Panc1 (cell line): Measurements from ENCODE around the gene CD84. TPM values are rescaled to one million over a fixed set of nuclear protein-coding genes. Genes with fewer than 3 reads are reported as not detected.
"Not testable (repeated sequence)": the region's sequence is repeated elsewhere in the genome, so short reads cannot be mapped to it uniquely, and the experiment has no call there.

Experiments used
- ATAC-seq: fragments of 200-7000 bp; cut with Tn5 transposase; 2 replicates; pipeline ENCODE4 v1.9.1; 2020; ENCODE audit warnings: mild to moderate bottlenecking, moderate library complexity
- BruUV-seq: library from RNA; stranded (reverse); fragments of 400-500 nt; replicated peaks from 2 replicates; lab custom pipeline; 2021; lab: Mats Ljungman, UMichigan
- CTCF ChIA-PET: fragments of 300-600 bp; sonication (Branson Sonifier 250); formaldehyde crosslinking; loops from one replicate; lab custom pipeline; 2022; ENCODE audit warnings: antibody characterized with exemption; lab: Charles Lee
- POLR2A ChIA-PET: fragments of 300-600 bp; sonication (Branson Sonifier 250); formaldehyde crosslinking; loops from one replicate; lab custom pipeline; 2022; ENCODE audit warnings: antibody characterized with exemption; lab: Charles Lee
- DNase-seq: peaks from one replicate; pipeline ENCODE4 v3.0.0-alpha.2; 2010; ENCODE audit warnings: low read depth, low spot score
- H3K27ac ChIP-seq: 2 replicates; pipeline ENCODE4 v1.5.1; 2011; ENCODE audit warnings: mild to moderate bottlenecking, low read length, inconsistent platforms
- H3K27me3 ChIP-seq: fragments of 200-500 bp; sonication (Bioruptor generic); 2 replicates; pipeline ENCODE4 v1.6.0; 2014; ENCODE audit warnings: low read length, inconsistent platforms; ENCODE audit not compliant: control insufficient read depth, insufficient read depth
- H3K36me3 ChIP-seq: fragments of 200-500 bp; sonication (Bioruptor generic); 2 replicates; pipeline ENCODE4 v1.5.1; 2014; ENCODE audit warnings: inconsistent platforms, mild to moderate bottlenecking, low read length, moderate library complexity; ENCODE audit not compliant: control insufficient read depth, insufficient read depth
- H3K4me1 ChIP-seq: 2 replicates; pipeline ENCODE4 v1.5.1; 2011; ENCODE audit warnings: inconsistent platforms, mild to moderate bottlenecking, low read length, moderate library complexity; ENCODE audit not compliant: control insufficient read depth, insufficient read depth
- H3K4me3 ChIP-seq, 2 experiments: 2 replicates each; pipeline ENCODE4 v1.5.1; 2011 to 2012; ENCODE audit warnings: low read depth in 2 of 2, low read length in 2 of 2, mild to moderate bottlenecking in 2 of 2, inconsistent platforms in 1 of 2, moderate library complexity in 1 of 2
- H3K9me3 ChIP-seq: fragments of 200-500 bp; sonication (Bioruptor generic); 2 replicates; pipeline ENCODE4 v1.5.1; 2014; ENCODE audit warnings: low read depth, mild to moderate bottlenecking, inconsistent platforms, low read length, moderate library complexity; ENCODE audit not compliant: control insufficient read depth, insufficient read depth
- CTCF ChIP-seq: fragments of 450-650 bp; IDR thresholded peaks from 2 replicates; pipeline ENCODE4 v1.5.1; 2017; ENCODE audit warnings: mild to moderate bottlenecking
- POLR2AphosphoS5 ChIP-seq: IDR thresholded peaks from 2 replicates; pipeline ENCODE4 v1.6.1; 2012; ENCODE audit warnings: mild to moderate bottlenecking, low read depth, low read length, moderate library complexity
- SIN3A ChIP-seq: IDR thresholded peaks from 2 replicates; pipeline ENCODE4 v1.6.1; 2012; ENCODE audit warnings: low read depth, mild to moderate bottlenecking, low read length, moderate library complexity, borderline replicate concordance; ENCODE audit not compliant: insufficient read depth
- TCF7L2 ChIP-seq: IDR thresholded peaks from 2 replicates; pipeline ENCODE4 v1.6.1; 2011; ENCODE audit warnings: mild to moderate bottlenecking, low read depth, low read length, inconsistent platforms
- in situ Hi-C: cut with HindIII; loops from 2 replicates; pipeline ENCODE4 v1.10.0; 2016; ENCODE audit warnings: low sequenced_read_pairs, low pct_unique_long_range_greater_than_20kb
- intact Hi-C: fragments of 100-400 bp; cut with micrococcal nuclease; formaldehyde crosslinking; loops from one replicate; pipeline ENCODE4 v1.10.0; 2022; ENCODE audit not compliant: unreplicated experiment
- total RNA-seq: library from RNA; stranded (reverse); gene quantifications from one replicate; pipeline ENCODE4 v1.2.1, GENCODE V29; 2021; ENCODE audit not compliant: unreplicated experiment
- TF ChIP-seq, protein P1 (sequence below), 2 experiments: IDR thresholded peaks; 2 replicates each; pipeline ENCODE4 v1.6.1; 2011 to 2012; ENCODE audit warnings: low read depth in 2 of 2, control low read depth in 1 of 2, low read length in 1 of 2, mild to moderate bottlenecking in 1 of 2, moderate library complexity in 1 of 2; ENCODE audit not compliant: insufficient read depth in 1 of 2

The CD84 gene
- total RNA-seq, 1 experiment from 2014 or later: 0.26 TPM

DNA sequence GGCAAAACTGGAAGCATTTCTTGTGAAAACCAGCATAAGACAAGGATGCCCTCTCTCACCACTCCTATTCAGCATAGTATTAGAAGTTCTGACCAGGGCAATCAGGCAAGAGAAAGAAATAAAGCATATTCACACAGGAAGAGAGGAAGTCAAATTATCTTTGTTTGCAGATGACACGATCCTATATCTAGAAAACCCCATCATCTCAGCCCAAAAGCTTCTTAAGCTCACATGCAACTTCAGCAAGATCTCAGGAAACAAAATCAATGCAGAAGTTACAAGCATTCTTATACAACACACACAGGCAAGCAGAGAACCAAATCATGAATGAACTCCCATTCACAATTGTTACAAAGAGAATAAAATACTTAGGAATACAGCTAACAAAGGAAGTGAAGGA is 63.4 kb downstream of the CD84 start:
- H3K4me3 ChIP-seq, H3K36me3 ChIP-seq, H3K27me3 ChIP-seq, H3K27ac ChIP-seq, intact Hi-C loops, DNase-seq, H3K9me3 ChIP-seq, in situ Hi-C loops, H3K4me1 ChIP-seq, POLR2A ChIA-PET, BruUV-seq, ATAC-seq, CTCF ChIA-PET: not testable (repeated sequence)

DNA sequence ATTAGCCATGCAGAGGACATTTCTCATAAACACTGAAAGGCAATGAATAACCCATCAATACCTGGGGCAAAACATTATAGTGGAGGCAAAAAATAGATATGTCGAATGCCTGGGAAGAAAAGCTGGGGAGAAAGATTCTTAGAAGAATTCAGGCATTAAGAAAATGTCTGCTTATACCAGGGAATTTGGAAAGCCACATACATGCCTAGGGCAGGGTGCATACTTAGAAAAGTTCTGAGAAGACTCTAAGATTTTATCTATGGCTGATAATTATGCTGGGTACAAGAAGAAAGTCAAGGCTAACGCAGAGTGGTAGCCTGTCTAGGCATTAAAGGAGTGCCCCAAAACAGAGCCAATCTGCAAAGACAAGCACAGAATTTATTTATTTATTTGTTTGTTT is 74.6 kb downstream of the CD84 start:
- ChIA-PET POLR2A (no interaction called here), CTCF (no interaction called here)
- TF ChIP-seq, protein P1, sequence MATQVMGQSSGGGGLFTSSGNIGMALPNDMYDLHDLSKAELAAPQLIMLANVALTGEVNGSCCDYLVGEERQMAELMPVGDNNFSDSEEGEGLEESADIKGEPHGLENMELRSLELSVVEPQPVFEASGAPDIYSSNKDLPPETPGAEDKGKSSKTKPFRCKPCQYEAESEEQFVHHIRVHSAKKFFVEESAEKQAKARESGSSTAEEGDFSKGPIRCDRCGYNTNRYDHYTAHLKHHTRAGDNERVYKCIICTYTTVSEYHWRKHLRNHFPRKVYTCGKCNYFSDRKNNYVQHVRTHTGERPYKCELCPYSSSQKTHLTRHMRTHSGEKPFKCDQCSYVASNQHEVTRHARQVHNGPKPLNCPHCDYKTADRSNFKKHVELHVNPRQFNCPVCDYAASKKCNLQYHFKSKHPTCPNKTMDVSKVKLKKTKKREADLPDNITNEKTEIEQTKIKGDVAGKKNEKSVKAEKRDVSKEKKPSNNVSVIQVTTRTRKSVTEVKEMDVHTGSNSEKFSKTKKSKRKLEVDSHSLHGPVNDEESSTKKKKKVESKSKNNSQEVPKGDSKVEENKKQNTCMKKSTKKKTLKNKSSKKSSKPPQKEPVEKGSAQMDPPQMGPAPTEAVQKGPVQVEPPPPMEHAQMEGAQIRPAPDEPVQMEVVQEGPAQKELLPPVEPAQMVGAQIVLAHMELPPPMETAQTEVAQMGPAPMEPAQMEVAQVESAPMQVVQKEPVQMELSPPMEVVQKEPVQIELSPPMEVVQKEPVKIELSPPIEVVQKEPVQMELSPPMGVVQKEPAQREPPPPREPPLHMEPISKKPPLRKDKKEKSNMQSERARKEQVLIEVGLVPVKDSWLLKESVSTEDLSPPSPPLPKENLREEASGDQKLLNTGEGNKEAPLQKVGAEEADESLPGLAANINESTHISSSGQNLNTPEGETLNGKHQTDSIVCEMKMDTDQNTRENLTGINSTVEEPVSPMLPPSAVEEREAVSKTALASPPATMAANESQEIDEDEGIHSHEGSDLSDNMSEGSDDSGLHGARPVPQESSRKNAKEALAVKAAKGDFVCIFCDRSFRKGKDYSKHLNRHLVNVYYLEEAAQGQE (IDR thresholded peaks at IDR 0.05; ENCODE audit: insufficient read depth in 1 of 2, low read depth in 2 of 2, low read length in 1 of 2): no peak
- TF ChIP-seq CTCF (no peak), SIN3A (no peak), TCF7L2 (no peak), POLR2AphosphoS5 (no peak)
- no peak overlapping the region for H3K4me3 ChIP-seq
- no peaks in the 10 kb centered on the region for H3K36me3 ChIP-seq
- no peak overlapping the region for H3K27ac ChIP-seq
- H3K4me1 ChIP-seq: no peaks in the 10 kb centered on the region
- no peaks in the 10 kb centered on the region; the same call in 1 of the 2 replicates for H3K9me3 ChIP-seq
- intact Hi-C loops (no loop called here), in situ Hi-C loops (no loop called here)
- no peaks in the 10 kb centered on the region for H3K27me3 ChIP-seq
- ATAC-seq (no peak), DNase-seq (no peak)
- BruUV-seq: no TSS peak

DNA sequence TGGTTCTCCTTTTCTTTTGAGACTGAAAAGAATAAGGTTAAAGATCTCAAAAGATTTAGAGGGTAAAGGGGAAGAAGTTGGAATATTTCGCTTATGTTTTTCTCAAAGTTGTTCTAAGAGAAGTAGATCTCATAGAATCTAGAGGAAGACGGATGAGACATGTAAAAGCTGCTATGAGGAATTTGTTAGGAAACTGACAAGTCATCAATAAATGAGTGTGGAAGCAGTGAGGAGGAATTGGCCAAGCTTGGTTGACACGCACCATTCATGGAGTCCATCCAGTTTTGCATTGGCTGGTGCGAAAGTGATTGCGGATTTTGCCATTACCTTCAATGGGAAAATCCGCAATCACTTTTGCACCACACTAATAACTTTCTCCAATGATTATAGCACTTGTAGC is 76.2 kb downstream of the CD84 start:
- no peaks in the 10 kb centered on the region; the same call in 1 of the 2 replicates for H3K9me3 ChIP-seq
- TF ChIP-seq SIN3A (no peak), CTCF (no peak), POLR2AphosphoS5 (no peak), TCF7L2 (no peak)
- TF ChIP-seq, protein P1 (IDR thresholded peaks at IDR 0.05; ENCODE audit: insufficient read depth in 1 of 2, low read depth in 2 of 2, low read length in 1 of 2): no peak
- in situ Hi-C loops (no loop called here), intact Hi-C loops (no loop called here)
- H3K4me1 ChIP-seq: no peaks in the 10 kb centered on the region
- no TSS peak for BruUV-seq
- ChIA-PET POLR2A (no interaction called here), CTCF (no interaction called here)
- H3K36me3 ChIP-seq: no peaks in the 10 kb centered on the region
- H3K27ac ChIP-seq: no peak overlapping the region
- no peak for ATAC-seq
- H3K27me3 ChIP-seq: no peaks in the 10 kb centered on the region
- no peak for DNase-seq
- no peak overlapping the region for H3K4me3 ChIP-seq
